Activated naive CD4-positive, alpha-beta T cell treated with anti-CD3 and anti-CD28 coated beads, Interleukin-2, amount 50 U/mL, for 72 hours (primary cell): ENCODE data around the gene CFAP73. TPM values are rescaled to one million over a fixed set of nuclear protein-coding genes. Genes with fewer than 3 reads are reported as not detected.

ENCODE experiments used
- ATAC-seq, 2 donors: fragments of 150-1000 bp; cut with Tn5 transposase; 2 replicates each; pipeline ENCODE4 v1.10.0; 2021; ENCODE audit warnings: mild to moderate bottlenecking in 2 of 2, moderate library complexity in 2 of 2
- DNase-seq, 2 donors: peaks; one replicate each; pipeline ENCODE4 v3.0.0; 2021 to 2022; ENCODE audit warnings: low spot score in 2 of 2
- H3K27ac Mint-ChIP-seq, 2 donors: one replicate each; pipeline ENCODE4 v1.8.0; 2022; ENCODE audit warnings: mild to moderate bottlenecking in 2 of 2, mixed read lengths in 2 of 2
- H3K36me3 Mint-ChIP-seq, 2 donors: one replicate each; pipeline ENCODE4 v1.8.0; 2022; ENCODE audit warnings: mixed read lengths in 2 of 2
- H3K9me3 Mint-ChIP-seq, 2 donors: one replicate each; pipeline ENCODE4 v1.8.0; 2022; ENCODE audit warnings: mixed read lengths in 2 of 2
- total RNA-seq, 2 donors: library from RNA; stranded (reverse); gene quantifications; one replicate each; pipeline ENCODE4 v1.2.3, GENCODE V29; 2022

CFAP73 gene
- total RNA-seq, 2 donors from 2014 or later, result 0.45 to 0.98 TPM

GRCh38 chr12:113152196-113152834 is 2.8 kb downstream of the CFAP73 start:
- DNase-seq, result no peak
- no peaks in the 10 kb centered on the region for H3K9me3 Mint-ChIP-seq
- peak in 1 of 2 donors; percentile 1 for ATAC-seq
- H3K36me3 Mint-ChIP-seq, result no peaks in the 10 kb centered on the region
- H3K27ac Mint-ChIP-seq, result peak overlapping the region in 1 of 2 donors; percentile 3

DNA sequence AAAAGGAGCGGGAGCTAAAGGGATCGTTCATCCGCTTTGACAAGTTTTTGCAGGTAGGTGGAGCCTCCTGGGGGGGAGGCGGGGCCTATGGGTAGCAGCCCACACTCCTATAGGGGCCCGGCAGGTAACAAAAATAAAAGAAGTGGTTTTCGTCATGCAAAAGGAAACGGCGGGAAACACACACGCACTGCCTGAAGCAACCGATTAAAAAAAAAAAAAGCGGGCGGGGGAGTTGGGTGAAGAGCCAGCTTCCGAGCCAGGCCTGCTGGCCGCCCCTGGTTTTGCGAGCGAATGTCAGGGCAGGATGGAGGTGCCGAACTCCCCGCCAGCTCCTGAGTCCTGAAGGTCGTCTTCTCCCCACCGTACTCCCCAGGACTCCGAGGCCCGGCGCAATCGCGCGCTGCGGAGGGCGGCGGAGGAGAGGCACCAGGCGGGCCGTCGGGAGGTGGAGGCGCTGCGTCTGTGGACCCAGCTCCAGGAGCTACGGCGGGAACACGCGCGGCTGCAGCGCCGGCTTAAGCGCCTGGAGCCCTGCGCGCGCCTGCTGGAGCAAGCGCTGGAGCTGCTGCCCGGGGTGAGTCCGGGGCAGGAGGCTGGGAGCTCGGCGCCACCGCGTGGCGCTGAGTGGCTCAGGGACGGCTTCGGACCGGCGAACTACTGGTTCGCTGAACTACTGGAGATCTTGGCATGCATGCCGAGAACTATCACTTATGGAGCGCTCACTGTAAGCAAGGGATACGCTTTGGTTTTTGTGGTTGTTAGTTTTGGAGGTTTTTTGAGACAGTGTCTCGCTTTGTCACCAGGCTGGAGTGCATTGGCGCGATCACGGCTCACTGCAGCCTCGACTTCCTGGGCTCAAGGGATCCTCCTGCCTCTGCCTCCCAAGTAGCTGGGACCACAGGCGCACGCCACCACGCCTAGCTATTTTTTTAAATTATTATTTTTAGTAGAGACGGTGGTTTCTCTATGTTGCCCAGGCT is 3.6 kb downstream of the CFAP73 start:
- H3K36me3 Mint-ChIP-seq, result no peaks in the 10 kb centered on the region
- H3K27ac Mint-ChIP-seq, result peak overlapping the region in 1 of 2 donors; percentile 3
- ATAC-seq, result peak; percentile 81 to 87
- no peaks in the 10 kb centered on the region for H3K9me3 Mint-ChIP-seq
- peak; percentile 62 to 75 for DNase-seq

DNA sequence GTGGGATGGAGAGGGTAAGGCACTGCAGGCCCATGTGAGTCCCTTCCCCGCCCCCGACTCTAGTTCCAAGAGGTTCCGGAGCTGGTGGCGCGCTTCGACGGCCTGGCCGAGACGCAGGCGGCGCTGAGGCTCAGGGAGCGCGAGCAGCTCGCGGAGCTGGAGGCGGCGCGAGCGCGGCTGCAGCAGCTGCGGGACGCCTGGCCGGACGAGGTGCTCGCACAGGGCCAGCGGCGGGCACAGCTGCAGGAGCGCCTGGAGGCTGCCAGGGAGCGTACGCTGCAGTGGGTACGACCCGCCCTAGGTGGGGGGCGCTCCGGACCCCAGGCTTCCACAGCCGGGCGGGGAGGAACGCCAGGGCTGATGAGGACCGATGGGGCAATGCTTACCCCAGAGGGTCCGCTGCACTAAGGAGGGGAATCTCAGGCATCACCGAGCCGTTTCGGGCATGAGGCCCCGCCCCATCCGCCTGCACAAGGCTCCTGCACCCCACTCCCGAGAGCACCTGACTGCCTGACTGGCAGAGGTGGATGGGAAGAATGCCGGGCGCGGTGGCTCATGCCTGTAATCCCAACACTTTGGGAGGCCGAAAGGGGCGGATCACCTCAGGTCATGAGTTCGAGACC is 4.9 kb downstream of the CFAP73 start:
- DNase-seq (peak in 1 of 2 donors; percentile 32), ATAC-seq (peak in 1 of 2 donors; percentile 12)
- no peak overlapping the region for H3K27ac Mint-ChIP-seq
- H3K36me3 Mint-ChIP-seq, result no peaks in the 10 kb centered on the region
- no peaks in the 10 kb centered on the region for H3K9me3 Mint-ChIP-seq

DNA sequence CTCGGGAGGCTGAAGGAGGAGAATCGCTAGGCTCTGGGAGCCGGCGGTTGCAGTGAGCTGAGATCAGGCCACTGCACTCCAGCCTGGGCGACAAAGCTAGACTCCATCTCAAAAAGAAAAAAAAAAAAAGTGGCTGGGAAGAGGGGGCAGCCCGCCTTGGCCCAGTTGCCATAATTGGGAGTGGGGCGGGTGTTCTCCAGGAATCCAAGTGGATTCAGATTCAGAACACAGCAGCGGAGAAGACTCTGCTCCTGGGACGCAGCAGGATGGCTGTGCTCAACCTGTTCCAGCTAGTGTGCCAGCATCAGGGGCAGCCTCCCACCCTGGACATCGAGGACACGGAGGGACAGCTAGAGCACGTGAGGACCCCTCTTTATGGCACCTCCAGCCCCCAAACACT is 5.5 kb downstream of the CFAP73 start:
- Mint-ChIP-seq H3K9me3 (no peaks in the 10 kb centered on the region), H3K36me3 (no peaks in the 10 kb centered on the region)

DNA sequence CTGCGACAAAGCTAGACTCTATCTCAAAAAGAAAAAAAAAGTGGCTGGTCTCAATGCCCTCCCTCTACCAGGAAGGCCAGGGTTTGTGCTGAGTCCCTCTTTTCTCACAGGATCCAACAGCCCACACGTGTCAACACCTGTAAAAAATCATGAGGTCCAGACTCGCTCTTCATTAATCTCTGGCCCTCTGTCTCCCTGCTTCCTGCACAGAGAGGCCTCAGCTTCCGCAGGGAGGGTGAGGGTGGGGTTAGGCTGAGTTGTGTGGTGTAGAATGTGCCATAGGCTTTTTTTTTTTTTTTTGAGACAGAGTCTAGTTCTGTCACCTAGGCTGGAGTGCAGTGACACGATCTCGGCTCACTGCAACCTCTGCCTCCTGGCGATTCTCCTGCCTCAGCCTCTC is 6.1 kb downstream of the CFAP73 start:
- ATAC-seq, result no peak
- Mint-ChIP-seq H3K36me3 (no peaks in the 10 kb centered on the region), H3K27ac (no peak overlapping the region), H3K9me3 (no peaks in the 10 kb centered on the region)
- no peak for DNase-seq

More for the DNA sequence above, 5.5 kb downstream of the CFAP73 start:
- DNase-seq, result no peak
- ATAC-seq, result no peak
- H3K27ac Mint-ChIP-seq, result no peak overlapping the region

- Mint-ChIP-seq H3K36me3 (no peaks in the 10 kb centered on the region), H3K9me3 (no peaks in the 10 kb centered on the region), H3K27ac (peak overlapping the region in 1 of 2 donors; percentile 76)
- ATAC-seq (no peak), DNase-seq (no peak)
Observed at GRCh38 chr12:113157218-113157859, 7.8 kb downstream of the CFAP73 start.

DNA sequence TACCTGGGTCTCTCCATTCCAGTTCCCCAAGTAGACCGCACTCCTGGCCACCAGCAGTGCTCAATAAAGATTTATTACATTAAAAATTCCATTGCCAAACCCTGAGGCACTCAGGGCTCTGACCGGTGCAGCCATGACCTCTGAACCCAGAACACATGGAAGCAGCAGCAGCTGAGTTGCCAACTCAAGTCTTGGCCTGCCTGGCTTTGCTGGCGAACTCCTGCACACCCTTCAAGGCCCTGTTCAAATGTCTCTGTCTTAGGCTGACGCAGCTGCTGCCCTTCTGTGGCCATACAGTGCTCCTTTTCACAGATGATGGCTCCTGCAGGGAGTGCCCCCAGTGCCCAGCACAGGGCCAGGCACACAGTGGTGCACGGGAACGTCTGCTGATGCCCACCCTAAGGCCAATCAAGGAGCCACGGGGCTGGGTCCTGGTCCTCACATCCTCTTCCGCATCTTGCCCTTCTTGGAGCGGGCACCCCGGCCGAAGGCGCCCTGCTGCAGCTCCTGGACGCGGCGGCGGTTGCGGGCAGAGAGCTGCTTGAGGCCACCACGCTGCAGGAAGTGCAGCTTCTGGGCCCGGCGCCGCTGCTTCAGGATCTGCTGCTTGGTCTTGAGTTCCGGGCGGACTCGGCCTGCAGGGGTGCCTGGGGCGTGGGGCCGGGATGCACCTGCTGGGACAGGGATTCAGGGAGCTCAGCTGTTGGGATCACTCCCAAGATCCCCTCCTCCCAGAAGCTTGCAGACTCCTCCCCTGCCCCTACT is 9.1 kb downstream of the CFAP73 start:
- no peak overlapping the region for H3K27ac Mint-ChIP-seq
- ATAC-seq (no peak), DNase-seq (no peak)
- H3K9me3 Mint-ChIP-seq, result no peaks in the 10 kb centered on the region
- H3K36me3 Mint-ChIP-seq, result no peaks in the 10 kb centered on the region

GRCh38 chr12:113159937-113160336 is 10.4 kb downstream of the CFAP73 start:
- no peaks in the 10 kb centered on the region for H3K9me3 Mint-ChIP-seq
- H3K36me3 Mint-ChIP-seq, result no peaks in the 10 kb centered on the region
- no peak for DNase-seq
- no peak for ATAC-seq
- peak overlapping the region in 1 of 2 donors; percentile 26 for H3K27ac Mint-ChIP-seq

- peak overlapping the region; percentile 73 to 84 for H3K27ac Mint-ChIP-seq
- no peaks in the 10 kb centered on the region for H3K9me3 Mint-ChIP-seq
- no peak for DNase-seq
- no peaks in the 10 kb centered on the region for H3K36me3 Mint-ChIP-seq
- ATAC-seq, result peak in 1 of 2 donors; percentile 63
Observed at GRCh38 chr12:113161415-113162016, 12.0 kb downstream of the CFAP73 start.

DNA sequence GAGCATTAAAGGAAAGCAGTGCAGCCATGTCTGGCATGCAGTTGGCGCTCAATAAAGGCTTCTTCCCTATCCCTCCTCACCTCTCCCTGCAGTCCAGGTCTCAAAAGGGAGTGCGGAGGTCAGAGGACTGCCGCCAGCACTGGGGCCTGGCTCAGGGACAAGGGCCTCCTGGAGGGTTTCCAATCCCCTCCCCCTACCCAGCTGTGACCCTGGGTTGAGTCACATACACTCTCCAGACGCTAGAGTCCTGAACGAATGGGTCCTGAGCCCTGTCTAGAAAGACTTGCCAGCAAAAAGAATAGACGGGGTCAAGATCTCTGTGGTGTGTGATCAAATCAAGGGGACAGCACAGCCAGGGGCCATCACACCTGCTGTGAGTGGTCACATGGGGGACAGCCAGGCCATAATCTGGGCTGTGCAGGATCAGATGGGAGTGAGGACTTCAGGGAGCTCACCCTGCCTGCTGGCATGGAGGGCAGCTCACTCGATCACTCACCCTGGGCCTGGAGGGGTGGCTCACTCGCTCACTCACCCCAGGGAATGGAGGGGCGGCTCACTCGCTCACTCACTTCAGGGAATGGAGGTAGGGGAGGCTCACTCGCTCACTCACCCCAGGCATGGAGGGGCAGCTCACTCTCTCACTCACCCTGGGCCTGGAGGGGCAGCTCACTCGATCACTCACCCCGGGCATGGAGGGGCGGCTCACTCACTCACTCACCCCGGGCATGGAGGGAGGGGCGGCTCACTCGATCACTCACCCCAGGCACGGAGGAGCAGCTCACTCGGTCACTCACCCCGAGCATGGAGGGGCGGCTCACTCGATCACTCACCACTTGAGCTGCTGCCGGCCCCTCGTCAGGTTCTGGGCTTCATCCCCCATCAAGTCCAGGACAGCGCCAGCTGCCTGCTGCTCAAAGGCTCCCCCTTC is 12.8 kb downstream of the CFAP73 start:
- ATAC-seq (no peak), DNase-seq (no peak)
- Mint-ChIP-seq H3K27ac (no peak overlapping the region), H3K9me3 (no peaks in the 10 kb centered on the region), H3K36me3 (no peaks in the 10 kb centered on the region)

- ATAC-seq, result no peak
Observed at GRCh38 chr12:113163030-113163360, 13.5 kb downstream of the CFAP73 start.

DNA sequence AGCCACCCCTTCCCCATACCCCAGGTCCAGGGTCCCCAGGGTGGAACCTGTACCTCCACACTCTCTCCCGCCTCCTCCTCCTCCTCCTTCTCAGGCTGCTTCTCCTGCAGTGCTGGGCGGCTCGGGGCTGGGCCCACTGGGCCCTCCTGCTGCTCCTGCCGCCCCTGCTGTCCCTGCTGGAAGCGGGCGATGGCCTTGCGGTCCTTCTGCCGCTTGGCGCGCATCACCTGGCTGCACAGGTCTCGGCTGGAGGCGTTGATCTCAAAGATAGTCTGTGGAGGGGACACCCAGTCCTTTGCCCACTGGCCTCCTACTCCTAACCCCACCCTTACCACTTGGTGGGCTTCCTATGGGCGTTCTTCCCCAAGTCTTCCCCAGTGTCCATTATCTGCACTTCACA is 14.5 kb downstream of the CFAP73 start:
- DNase-seq (no peak), ATAC-seq (no peak)
- Mint-ChIP-seq H3K27ac (peak overlapping the region; percentile 44 to 72), H3K9me3 (no peaks in the 10 kb centered on the region), H3K36me3 (no peaks in the 10 kb centered on the region)

More at GRCh38 chr12:113163030-113163360, 13.5 kb downstream of the CFAP73 start:
- Mint-ChIP-seq H3K9me3 (no peaks in the 10 kb centered on the region), H3K36me3 (no peaks in the 10 kb centered on the region), H3K27ac (peak overlapping the region in 1 of 2 donors; percentile 72)
- DNase-seq, result no peak

DNA sequence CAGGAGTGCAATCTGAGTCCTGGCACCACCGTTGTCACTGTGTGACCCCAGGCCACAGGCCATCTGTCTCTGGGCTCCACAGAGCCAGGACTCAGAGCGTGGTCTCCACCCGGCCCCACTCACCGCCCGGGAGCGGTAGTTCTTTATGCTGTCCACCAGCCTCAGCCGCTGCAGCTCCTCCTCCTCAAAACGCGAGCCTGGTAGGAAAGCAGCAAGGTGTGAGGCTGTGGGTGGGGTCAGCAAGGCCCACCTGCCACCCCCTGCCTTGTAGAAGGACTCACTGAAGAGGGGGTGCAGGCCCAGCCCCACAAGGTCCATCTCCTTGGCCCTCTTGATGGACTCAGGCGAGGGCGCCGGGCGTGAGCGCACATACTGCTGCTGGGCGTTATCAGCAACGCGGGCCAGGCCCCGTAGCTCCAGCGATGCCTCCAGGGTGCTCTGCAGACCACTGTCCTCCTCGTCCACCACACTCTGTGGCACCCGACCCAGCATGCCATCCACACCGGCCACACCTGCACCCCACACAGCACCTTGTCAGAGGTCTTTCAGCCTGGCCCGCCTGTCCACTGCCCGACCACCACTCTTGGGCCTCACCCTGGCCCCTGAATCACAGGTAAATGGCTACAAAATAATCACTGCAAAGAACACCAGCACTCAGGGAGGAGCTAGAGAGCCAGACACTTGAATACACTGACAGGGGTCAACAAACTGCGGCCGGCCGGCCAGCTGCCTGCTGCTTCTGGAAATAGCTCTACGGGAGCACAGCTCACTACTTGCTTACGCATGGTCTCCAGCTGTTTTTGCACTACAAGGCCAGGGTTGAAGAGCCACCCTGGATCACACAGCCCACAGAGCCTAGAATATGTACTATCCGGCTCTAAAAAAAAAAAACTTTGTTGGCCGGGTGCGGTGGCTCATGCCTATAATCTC is 16.3 kb downstream of the CFAP73 start:
- DNase-seq (no peak), ATAC-seq (no peak)
- Mint-ChIP-seq H3K9me3 (no peaks in the 10 kb centered on the region), H3K27ac (peak overlapping the region in 1 of 2 donors; percentile 72), H3K36me3 (peaks cover 1 to 2% of the 10 kb centered on the region in 2 donors)

DNA sequence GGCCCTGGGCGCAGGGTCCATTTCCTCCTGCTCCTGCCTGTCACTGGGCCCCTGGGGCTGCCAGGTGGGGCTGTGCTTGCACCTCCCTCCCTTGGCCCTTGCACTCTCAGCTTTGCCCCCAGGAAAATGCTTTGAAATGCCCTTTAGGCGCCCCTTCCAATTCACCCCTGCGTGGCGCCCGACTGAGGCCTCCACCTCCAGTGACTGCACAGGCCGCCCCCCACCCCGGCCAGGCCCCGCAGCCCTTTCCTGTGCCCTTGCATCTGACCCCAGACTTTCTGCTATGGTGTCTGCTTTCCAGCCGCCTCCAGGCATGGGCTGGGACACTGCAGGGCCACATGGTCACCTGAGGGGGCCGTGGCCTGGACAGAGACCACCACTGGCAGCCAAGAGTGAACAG is 18.3 kb downstream of the CFAP73 start:
- Mint-ChIP-seq H3K9me3 (no peaks in the 10 kb centered on the region), H3K27ac (no peak overlapping the region), H3K36me3 (peaks cover 14 to 17% of the 10 kb centered on the region in 2 donors)
- no peak for ATAC-seq
- DNase-seq, result no peak
